GM18519 (cell line): ENCODE results near the gene MAST2.
"Not testable (repeated sequence)": the region's sequence is repeated elsewhere in the genome, so short reads cannot be mapped to it uniquely, and the experiment has no call there.

ENCODE experiments used
- ATAC-seq: cut with Tn5 transposase; IDR thresholded peaks from one replicate; pipeline ENCODE4 v1.9.1; 2021; ENCODE audit warnings: mild to moderate bottlenecking, moderate library complexity; ENCODE audit not compliant: unreplicated experiment, low FRiP score

MAST2 gene

GRCh38 chr1:45806129-45806528, 2.7 kb downstream of the MAST2 start:
- no peak for ATAC-seq

GRCh38 chr1:45809761-45810160, 6.3 kb downstream of the MAST2 start:
- ATAC-seq: no peak

DNA sequence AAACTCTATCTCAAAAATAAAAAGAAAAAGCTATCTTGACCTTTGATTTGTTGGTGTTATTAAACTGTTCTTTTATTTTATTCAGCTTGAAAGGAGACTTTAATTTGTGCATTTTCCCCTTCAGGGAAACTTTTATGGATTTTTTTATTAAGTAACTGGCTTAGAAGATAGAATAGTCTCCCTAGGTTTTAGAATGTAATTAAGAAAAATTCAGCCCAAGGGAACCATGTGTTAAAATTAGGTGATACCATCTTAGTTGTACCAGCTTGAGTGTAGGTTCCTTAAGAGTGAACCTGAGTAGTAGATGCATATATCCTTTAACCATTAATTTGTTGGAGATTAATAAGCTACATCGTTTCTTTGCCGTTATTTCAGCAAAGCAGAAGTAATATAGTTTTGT, 11.4 kb downstream of the MAST2 start:
- ATAC-seq: no peak

DNA sequence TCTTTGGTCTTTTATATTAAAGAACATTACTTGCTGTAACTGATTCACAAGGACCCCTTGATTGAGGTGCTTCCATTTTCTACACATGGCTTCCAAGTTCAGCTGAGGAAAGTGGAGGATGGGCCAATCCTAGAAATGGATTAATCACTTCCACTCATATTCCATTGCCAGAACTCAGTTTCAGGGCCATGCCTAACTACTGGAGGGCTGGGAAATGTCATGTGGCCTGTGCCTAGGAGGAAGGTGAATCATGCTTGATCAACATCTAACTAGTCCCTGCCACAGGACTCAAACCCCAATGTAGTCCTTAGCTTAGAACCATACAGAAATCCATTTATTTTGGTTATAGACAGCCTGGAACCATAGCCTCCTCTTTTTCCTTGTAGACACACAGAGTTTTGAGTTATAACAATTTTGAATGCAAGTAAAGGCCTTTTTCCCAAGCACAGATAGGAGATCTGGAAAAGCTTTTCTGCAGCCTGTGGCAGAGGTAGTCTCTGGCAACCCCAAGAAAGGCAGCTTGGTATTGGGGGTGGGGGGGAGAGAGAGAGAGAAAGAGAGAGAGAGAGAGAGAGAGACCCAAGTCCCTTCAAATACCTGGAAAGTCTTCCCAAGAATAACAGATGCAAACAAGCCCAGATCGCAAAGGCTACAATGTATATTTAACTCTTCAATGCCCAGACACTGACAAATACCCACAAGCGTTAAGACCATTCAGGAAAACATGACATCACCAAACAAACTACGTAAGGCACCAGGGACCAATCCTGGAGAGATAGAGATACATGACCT, 12.5 kb downstream of the MAST2 start:
- no peak for ATAC-seq

- ATAC-seq: no peak
Observed at GRCh38 chr1:45820173-45820572, 16.8 kb downstream of the MAST2 start.

- no peak for ATAC-seq
Observed at GRCh38 chr1:45820788-45821187, 17.4 kb downstream of the MAST2 start.

GRCh38 chr1:45822644-45823043, 19.2 kb downstream of the MAST2 start:
- no peak for ATAC-seq

GRCh38 chr1:45824607-45825006, 21.2 kb downstream of the MAST2 start:
- ATAC-seq: no peak

DNA sequence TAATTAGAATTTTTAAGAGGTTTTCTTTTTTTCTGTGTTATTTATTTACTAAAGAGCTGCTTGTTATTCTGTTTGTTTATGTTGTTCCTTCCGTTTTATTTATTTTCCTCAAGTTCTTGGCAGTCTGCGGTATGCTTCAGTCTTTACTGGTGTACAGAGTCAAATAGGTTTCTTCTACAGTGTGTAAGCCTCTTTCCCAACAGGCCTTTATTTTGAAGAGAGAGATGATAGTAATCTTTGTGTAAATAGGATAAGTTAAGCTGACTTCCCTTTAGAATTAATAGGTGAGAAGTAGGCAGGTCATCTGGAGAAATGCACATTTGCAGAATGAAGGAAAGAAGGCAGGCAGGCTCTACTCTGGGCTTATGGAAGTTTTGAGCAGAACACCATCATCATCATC, 23.8 kb downstream of the MAST2 start:
- ATAC-seq: no peak

DNA sequence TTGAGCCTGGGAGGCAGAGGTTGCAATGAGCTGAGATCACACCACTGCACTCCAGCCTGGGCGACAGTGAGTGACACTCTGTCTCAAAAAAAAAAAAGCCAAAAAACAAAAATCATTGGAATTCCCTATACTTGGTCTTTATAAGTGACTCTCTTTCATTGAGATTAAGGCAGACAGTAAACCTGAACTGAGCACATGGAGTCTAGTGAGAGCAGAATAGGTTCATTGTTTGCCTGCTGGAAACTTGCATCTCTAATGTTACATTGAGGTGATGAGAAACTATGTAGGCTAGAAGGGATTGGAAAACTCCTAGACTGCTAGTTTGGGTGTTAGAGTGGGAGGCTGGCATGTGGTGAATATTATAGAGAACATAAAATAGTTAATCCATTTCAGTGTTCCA, 25.4 kb downstream of the MAST2 start:
- no peak for ATAC-seq

- no peak for ATAC-seq
Observed at GRCh38 chr1:45833361-45833760, 29.9 kb downstream of the MAST2 start.

DNA sequence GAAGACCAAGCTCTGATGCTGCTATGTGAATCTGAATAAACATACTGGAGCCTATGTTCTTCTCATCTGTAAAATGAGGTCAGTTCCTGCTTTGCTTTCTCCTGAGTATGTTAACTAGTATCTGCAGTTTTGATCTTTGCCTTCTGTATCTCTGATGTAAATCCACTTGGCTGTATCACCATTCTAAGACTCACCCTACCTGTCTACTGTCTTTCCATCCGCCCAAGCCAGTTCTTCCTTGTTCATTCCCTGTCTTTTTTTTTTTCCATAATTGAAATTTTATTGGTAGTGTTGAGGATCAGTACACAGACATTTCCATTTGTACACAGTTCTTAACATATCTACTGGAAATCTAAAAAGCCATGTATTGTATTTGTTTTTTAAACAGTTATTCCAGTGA, 31.3 kb downstream of the MAST2 start:
- no peak for ATAC-seq

DNA sequence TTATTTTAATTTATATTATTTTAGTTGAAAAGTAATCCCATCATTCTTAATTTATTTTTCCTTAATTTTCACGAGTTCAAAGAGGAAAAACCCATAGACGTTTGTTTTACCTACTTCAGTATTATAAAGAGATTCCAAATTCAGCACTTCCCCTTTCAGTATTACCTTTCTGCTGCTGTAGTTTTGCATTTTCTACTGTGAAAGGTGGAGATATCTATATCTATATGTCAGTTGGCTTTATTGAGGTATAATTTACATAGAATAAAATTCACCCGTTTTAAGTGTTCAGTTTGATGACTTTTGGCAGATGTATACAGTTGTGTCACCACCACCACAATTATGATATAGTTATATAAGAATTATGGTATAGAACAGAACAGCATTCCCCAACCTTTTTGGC, 33.0 kb downstream of the MAST2 start:
- ATAC-seq: no peak

- ATAC-seq: not testable (repeated sequence)
Observed at GRCh38 chr1:45836861-45837260, 33.4 kb downstream of the MAST2 start.

DNA sequence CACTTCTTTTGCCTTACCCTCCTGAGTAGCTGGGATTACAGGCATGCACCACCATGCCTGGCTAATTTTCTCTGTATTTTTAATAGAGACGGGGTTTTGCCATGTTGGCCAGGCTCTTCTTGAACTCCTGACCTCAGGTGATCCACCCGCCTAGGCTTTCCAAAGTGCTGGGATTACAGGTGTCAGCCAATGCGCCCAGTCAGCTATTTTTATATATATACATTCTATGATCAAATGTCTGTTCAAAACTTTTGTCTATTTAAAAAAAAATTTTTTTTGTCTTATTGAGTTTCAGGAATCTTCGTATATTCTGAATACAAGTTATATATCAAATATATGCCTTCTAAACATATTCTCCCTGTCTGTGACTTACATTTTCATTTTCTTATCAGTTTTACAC, 34.9 kb downstream of the MAST2 start:
- not testable (repeated sequence) for ATAC-seq

DNA sequence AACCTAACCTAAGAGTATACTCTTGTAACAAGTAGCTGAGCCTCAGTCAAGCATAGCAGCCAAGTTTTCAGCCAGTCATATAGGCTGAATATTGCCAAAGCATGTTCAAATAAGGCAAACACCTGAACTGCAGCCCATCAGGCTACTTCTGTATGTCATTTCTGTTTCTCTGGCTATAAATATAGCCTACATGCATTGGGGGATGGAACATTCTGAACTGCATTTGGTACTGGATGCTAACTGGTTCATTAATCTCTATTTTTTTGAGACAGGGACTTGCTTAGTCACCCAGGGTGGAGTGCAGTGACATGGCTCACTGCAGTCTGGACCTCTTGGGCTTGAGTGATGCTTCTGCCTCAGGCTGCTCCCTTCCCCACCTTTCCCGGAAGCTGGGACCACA, 37.3 kb downstream of the MAST2 start:
- peak; percentile 50 for ATAC-seq

- no peak for ATAC-seq
Observed at GRCh38 chr1:45842786-45843185, 39.4 kb downstream of the MAST2 start.

GRCh38 chr1:45843474-45843905, 40.1 kb downstream of the MAST2 start:
- no peak for ATAC-seq

DNA sequence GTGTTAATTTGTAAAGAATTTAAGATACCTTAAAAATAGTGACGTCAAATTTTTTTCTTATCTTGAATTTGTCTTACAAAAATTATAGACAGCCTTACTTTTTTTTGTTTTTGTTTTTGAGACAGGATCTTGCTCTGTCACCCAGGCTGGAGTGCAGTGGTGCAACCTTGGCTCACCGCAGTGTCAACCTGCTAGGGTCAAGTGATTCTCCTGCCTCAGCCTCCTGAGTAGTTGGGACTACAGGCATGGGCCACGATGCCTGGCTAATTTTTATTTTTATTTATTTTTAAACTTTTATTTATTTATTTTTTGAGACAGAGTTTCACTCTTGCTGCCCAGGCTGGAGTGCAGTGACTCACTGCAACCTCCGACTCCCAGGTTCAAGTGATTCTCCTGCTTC, 40.6 kb downstream of the MAST2 start:
- not testable (repeated sequence) for ATAC-seq

GRCh38 chr1:45846931-45847330, 43.5 kb downstream of the MAST2 start:
- ATAC-seq: no peak

DNA sequence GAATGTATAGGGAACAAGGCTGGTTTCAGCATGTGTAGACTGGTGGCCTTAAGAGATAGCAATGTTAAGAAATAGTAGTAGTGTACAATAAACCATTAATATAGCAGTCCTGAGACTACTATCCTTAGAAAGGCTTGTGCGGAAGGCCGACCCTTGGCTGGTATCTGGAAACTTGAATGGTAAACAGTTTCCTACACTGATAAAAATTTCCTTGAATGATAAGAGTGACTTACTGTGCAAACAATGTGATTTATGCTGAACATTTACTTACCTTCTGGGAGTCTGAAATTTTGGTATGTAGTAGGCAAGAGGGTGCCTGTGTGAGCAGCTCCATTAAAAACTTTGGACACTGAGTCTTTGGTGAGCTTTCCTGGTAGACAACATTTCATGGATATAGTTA, 44.7 kb downstream of the MAST2 start:
- no peak for ATAC-seq

GRCh38 chr1:45848714-45849113, 45.3 kb downstream of the MAST2 start:
- no peak for ATAC-seq

- ATAC-seq: no peak
Observed at GRCh38 chr1:45850017-45850416, 46.6 kb downstream of the MAST2 start.
